SH-SY5Y (cell line): ENCODE data around the gene DNAH1.

ENCODE experiments used
- GATA2 ChIP-seq: IDR thresholded peaks from 2 replicates; pipeline ENCODE4 v1.6.1; 2011; ENCODE audit warnings: mild to moderate bottlenecking, low read depth, low read length
- GATA3 ChIP-seq: IDR thresholded peaks from 2 replicates; pipeline ENCODE4 v1.6.1; 2011; ENCODE audit warnings: low read depth, mild to moderate bottlenecking, low read length, moderate library complexity

DNA sequence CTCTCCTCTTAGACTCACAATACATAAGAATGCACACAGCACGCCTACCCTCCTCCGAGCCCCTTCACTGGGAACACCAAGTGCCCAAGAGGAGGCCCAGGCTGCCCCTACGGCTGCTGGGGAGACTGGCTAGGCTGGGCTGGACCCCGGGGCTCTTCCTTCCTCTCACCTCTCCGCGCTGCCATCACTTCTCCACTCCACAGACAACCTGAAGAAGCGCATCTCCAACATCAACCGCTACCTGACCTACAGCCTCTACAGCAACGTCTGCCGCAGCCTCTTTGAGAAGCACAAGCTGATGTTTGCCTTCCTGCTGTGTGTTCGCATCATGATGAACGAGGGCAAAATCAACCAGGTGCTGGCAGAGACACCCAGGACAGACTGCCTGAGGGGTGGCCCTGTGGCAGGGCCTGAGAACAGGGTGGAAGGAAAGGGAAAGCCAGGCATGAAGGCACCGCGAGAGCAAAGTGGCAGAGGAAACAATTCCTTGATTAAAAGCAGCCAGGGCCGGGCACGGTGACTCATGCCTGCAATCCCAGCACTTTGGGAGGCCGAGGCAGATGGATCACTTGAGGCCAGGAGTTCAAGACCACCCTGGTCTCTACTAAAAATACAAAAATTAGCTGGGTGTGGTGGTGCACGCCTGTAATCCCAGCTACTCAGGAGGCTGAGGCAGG is 77.2 kb downstream of the DNAH1 start:
- TF ChIP-seq GATA2 (no peak), GATA3 (no peak)
